Erythroblast (primary cell): ENCODE results near the gene PHACTR3.

Experiments used
- GATA1 ChIP-seq: IDR thresholded peaks from 2 replicates; pipeline ENCODE4 v1.6.1; 2011; ENCODE audit warnings: low read depth, mild to moderate bottlenecking, control low read depth, low read length, moderate library complexity
- POLR2A ChIP-seq: IDR thresholded peaks from 2 replicates; pipeline ENCODE4 v1.6.1; 2011; ENCODE audit warnings: mild to moderate bottlenecking, low read length

GRCh38 chr20:59573837-59574236 is 30.5 kb upstream of the PHACTR3 start:
- no peak for TF ChIP-seq POLR2A
- TF ChIP-seq GATA1: no peak
